Peyer's patch (tissue), 4 donors: ENCODE data around the gene DCLK2.

Experiments used
- POLR2A ChIP-seq, 2 donors: fragments of 450-650 bp; IDR thresholded peaks; one replicate each; pipeline ENCODE4 v1.5.1; 2017; ENCODE audit warnings: antibody characterized with exemption in 2 of 2, mild to moderate bottlenecking in 2 of 2, moderate library complexity in 2 of 2
- TF ChIP-seq, protein P1 (sequence below), 6 experiments: fragments of 450-650 bp in 4 of 6; fragments of 200-600 bp in 2 of 6; sonication (generic) in 1 of 6; IDR thresholded peaks; one replicate each; pipeline ENCODE4 v1.5.1; 2017 to 2019; ENCODE audit warnings: antibody characterized with exemption in 6 of 6, mild to moderate bottlenecking in 3 of 6, moderate library complexity in 1 of 6

DNA sequence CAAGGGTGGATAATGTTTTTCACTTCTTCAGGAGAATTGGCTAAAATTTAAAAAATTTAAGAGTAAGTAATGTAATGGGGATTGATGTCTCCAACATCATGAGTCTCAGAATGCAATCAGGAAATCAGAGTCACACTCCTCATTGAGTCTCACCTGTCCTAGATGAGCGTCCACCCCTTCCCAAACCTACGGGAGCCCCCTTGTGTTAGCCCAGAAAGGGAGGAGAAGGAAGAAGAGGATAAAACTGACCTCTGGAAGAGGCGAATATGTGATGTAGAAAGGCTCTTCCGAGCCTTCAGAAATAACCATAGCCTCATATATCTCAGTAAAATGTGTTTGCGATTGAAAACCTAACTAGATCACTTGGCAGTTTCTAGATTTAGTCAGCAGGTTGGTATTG is 157.1 kb downstream of the DCLK2 start:
- TF ChIP-seq, protein P1, sequence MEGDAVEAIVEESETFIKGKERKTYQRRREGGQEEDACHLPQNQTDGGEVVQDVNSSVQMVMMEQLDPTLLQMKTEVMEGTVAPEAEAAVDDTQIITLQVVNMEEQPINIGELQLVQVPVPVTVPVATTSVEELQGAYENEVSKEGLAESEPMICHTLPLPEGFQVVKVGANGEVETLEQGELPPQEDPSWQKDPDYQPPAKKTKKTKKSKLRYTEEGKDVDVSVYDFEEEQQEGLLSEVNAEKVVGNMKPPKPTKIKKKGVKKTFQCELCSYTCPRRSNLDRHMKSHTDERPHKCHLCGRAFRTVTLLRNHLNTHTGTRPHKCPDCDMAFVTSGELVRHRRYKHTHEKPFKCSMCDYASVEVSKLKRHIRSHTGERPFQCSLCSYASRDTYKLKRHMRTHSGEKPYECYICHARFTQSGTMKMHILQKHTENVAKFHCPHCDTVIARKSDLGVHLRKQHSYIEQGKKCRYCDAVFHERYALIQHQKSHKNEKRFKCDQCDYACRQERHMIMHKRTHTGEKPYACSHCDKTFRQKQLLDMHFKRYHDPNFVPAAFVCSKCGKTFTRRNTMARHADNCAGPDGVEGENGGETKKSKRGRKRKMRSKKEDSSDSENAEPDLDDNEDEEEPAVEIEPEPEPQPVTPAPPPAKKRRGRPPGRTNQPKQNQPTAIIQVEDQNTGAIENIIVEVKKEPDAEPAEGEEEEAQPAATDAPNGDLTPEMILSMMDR (IDR thresholded peaks at IDR 0.05), result no peak
- no peak for TF ChIP-seq POLR2A (IDR thresholded peaks at IDR 0.05)
